NCI-H2227 treated with DMSO at 0.1 percent for 48 hours (cell line): ENCODE measurements around the gene DENR.
A peak's percentile ranks its signal among the peaks of the same experiment; 100 is the strongest.
"Not testable (repeated sequence)": the region's sequence is repeated elsewhere in the genome, so short reads cannot be mapped to it uniquely, and the experiment has no call there.

Source experiments
- DNase-seq: peaks from one replicate; lab custom pipeline; 2025; lab: John Stamatoyannopoulos, UW

Gene DENR

GRCh38 chr12:122740351-122740750 is 12.3 kb upstream of the DENR start:
- no peak for DNase-seq

- DNase-seq: no peak
Measured at GRCh38 chr12:122743895-122744525, 8.6 kb upstream of the DENR start.

- no peak for DNase-seq
Measured at GRCh38 chr12:122747224-122748135, 5.1 kb upstream of the DENR start.

GRCh38 chr12:122749569-122750332 is 2.9 kb upstream of the DENR start:
- peak; percentile 87 for DNase-seq

- DNase-seq: not testable (repeated sequence)
Measured at GRCh38 chr12:122750781-122751515, 1.7 kb upstream of the DENR start.

- no peak for DNase-seq
Measured at GRCh38 chr12:122753319-122753650, 661 bp downstream of the DENR start.

GRCh38 chr12:122754790-122755189 is 2.2 kb downstream of the DENR start:
- no peak for DNase-seq

GRCh38 chr12:122757568-122757967 is 4.9 kb downstream of the DENR start:
- DNase-seq: no peak

- DNase-seq: no peak
Measured at GRCh38 chr12:122785503-122785902, 32.9 kb downstream of the DENR start.

GRCh38 chr12:122788387-122788786 is 35.8 kb downstream of the DENR start:
- no peak for DNase-seq

- no peak for DNase-seq
Measured at GRCh38 chr12:122789637-122790036, 37.0 kb downstream of the DENR start.

GRCh38 chr12:122790393-122791075 is 37.9 kb downstream of the DENR start:
- DNase-seq: no peak

GRCh38 chr12:122793685-122794106 is 41.1 kb downstream of the DENR start:
- peak; percentile 74 for DNase-seq

- no peak for DNase-seq
Measured at GRCh38 chr12:122795807-122796206, 43.2 kb downstream of the DENR start.

- DNase-seq: no peak
Measured at GRCh38 chr12:122799641-122800243, 47.1 kb downstream of the DENR start.

- no peak for DNase-seq
Measured at GRCh38 chr12:122803937-122804336, 51.3 kb downstream of the DENR start.

- not testable (repeated sequence) for DNase-seq
Measured at GRCh38 chr12:122804957-122805356, 52.3 kb downstream of the DENR start.

- DNase-seq: no peak
Measured at GRCh38 chr12:122807651-122808050, 55.0 kb downstream of the DENR start.

- no peak for DNase-seq
Measured at GRCh38 chr12:122811777-122812176, 59.2 kb downstream of the DENR start.

- DNase-seq: no peak
Measured at GRCh38 chr12:122813310-122813713, 60.7 kb downstream of the DENR start.

- DNase-seq: no peak
Measured at GRCh38 chr12:122819209-122819785, 66.7 kb downstream of the DENR start.
